Erythroblast (primary cell): ENCODE data around the gene OAT.

ENCODE experiments used
- GATA1 ChIP-seq: IDR thresholded peaks from 2 replicates; pipeline ENCODE4 v1.6.1; 2011; ENCODE audit warnings: low read depth, mild to moderate bottlenecking, control low read depth, low read length, moderate library complexity
- POLR2A ChIP-seq: IDR thresholded peaks from 2 replicates; pipeline ENCODE4 v1.6.1; 2011; ENCODE audit warnings: mild to moderate bottlenecking, low read length

DNA sequence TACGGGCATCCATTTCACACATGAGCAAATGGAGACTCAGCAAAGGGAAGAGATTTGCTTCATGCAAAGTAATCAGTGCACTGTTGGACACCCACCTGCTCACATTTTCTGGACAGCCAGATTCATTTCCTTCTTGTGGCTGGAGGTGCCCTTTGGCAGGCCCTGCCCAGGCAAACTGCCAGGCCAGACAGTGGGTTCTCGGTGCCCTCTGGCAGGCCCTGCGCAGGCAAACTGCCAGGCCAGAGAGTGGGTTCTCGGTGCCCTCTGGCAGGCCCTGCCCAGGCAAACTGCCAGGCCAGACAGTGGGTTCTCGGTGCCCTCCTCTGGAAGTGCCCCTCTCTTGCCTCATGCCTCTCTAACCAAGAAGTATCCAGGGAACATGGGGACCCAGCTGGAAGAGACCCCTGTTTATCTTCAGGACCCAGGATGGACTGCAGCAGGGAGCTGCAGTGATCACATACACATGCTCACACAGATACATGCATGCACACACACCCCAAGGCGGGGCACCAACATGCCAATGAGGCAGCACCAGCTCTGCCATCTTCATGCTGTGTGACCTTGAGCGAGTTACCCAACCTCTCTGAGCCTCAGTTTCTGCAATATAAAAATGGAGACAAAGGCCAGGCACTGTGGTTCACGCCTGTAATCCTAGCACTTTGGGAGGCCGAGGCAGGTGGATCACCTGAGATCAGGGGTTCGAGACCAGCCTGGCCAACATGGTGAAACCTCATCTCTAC, 67.1 kb downstream of the OAT start:
- TF ChIP-seq POLR2A (no peak), GATA1 (no peak)
